Colonic mucosa (tissue), 4 donors: ENCODE measurements around the gene SEMA3E. TPM values are rescaled to one million over a fixed set of nuclear protein-coding genes. Genes with fewer than 3 reads are reported as not detected.

Experiments used
- DNase-seq: peaks from one replicate; pipeline ENCODE4 v3.0.0-alpha.2; 2020
- H3K27ac ChIP-seq: fragments of 200-600 bp; one replicate; pipeline ENCODE4 v1.8.0; 2021
- H3K27me3 ChIP-seq: fragments of 200-600 bp; one replicate; pipeline ENCODE4 v1.8.0; 2021
- H3K36me3 ChIP-seq: fragments of 200-600 bp; one replicate; pipeline ENCODE4 v1.8.0; 2021
- H3K4me1 ChIP-seq: fragments of 200-600 bp; one replicate; pipeline ENCODE4 v1.8.0; 2021; ENCODE audit warnings: mild to moderate bottlenecking
- H3K4me3 ChIP-seq: fragments of 200-600 bp; one replicate; pipeline ENCODE4 v1.8.0; 2021
- H3K9ac ChIP-seq, 2 donors: one replicate each; pipeline ENCODE4 v1.7.0; 2013; ENCODE audit warnings: control low read depth in 2 of 2, low read depth in 2 of 2, low read length in 2 of 2
- H3K9me3 ChIP-seq: fragments of 200-600 bp; one replicate; pipeline ENCODE4 v1.8.0; 2021
- CTCF ChIP-seq: fragments of 200-600 bp; IDR thresholded peaks from one replicate; pipeline ENCODE4 v1.8.0; 2022; ENCODE audit warnings: antibody characterized with exemption, mild to moderate bottlenecking
- intact Hi-C: fragments of 100-400 bp; cut with DNase I; formaldehyde crosslinking; loops from one replicate; pipeline ENCODE4 v1.14.1; 2022
- total RNA-seq, 2 donors: library from RNA; stranded (reverse); fragmentation: NEBNext Ultra II Directional in 1 of 2; extraction: Animal tissue kit (Norgen Biotek cat#: 25700) in 1 of 2; gene quantifications; one replicate each; pipeline ENCODE4 v1.2.1, GENCODE V29; 2021
- donor health status: healthy.
- donor health status: DM: no; HTN: no; CAD: no.
- donor health status: DM: no; HTN: no; CAD: no.

The SEMA3E gene
- total RNA-seq, 2 donors from 2014 or later: 1.2 to 2.3 TPM

GRCh38 chr7:83478616-83479015 lies 170.3 kb downstream of the SEMA3E start:
- no peak overlapping the region for H3K9ac ChIP-seq
- TF ChIP-seq CTCF: no peak
- H3K4me1 ChIP-seq: no peaks in the 10 kb centered on the region
- no peaks in the 10 kb centered on the region for H3K27me3 ChIP-seq
- no peak overlapping the region for H3K4me3 ChIP-seq
- intact Hi-C loops: no loop called here
- H3K9me3 ChIP-seq: no peaks in the 10 kb centered on the region
- no peaks in the 10 kb centered on the region for H3K36me3 ChIP-seq
- H3K27ac ChIP-seq: no peak overlapping the region
- DNase-seq: no peak

GRCh38 chr7:83476511-83477050 lies 172.4 kb downstream of the SEMA3E start:
- Histone ChIP-seq H3K36me3 (no peaks in the 10 kb centered on the region), H3K4me1 (no peaks in the 10 kb centered on the region), H3K9me3 (no peaks in the 10 kb centered on the region), H3K27me3 (no peaks in the 10 kb centered on the region), H3K9ac (no peak overlapping the region), H3K27ac (no peak overlapping the region), H3K4me3 (no peak overlapping the region)
- intact Hi-C loops: no loop called here
- DNase-seq: no peak
- no peak for TF ChIP-seq CTCF

- Histone ChIP-seq H3K9ac (no peak overlapping the region), H3K9me3 (no peaks in the 10 kb centered on the region), H3K36me3 (no peaks in the 10 kb centered on the region), H3K27ac (no peak overlapping the region), H3K4me3 (no peak overlapping the region), H3K4me1 (no peaks in the 10 kb centered on the region), H3K27me3 (no peaks in the 10 kb centered on the region)
- no peak for TF ChIP-seq CTCF
- DNase-seq: no peak
- intact Hi-C loops: no loop called here
These were observed 173.5 kb downstream of the SEMA3E start for GRCh38 chr7:83475420-83475819.

- Histone ChIP-seq H3K4me3 (no peak overlapping the region), H3K27me3 (no peaks in the 10 kb centered on the region), H3K36me3 (no peaks in the 10 kb centered on the region), H3K27ac (no peak overlapping the region), H3K9ac (no peak overlapping the region), H3K4me1 (no peaks in the 10 kb centered on the region), H3K9me3 (no peaks in the 10 kb centered on the region)
- no peak for TF ChIP-seq CTCF
- no peak for DNase-seq
- intact Hi-C loops: no loop called here
These were observed 176.6 kb downstream of the SEMA3E start for GRCh38 chr7:83472376-83472775.

GRCh38 chr7:83469491-83469890 lies 179.4 kb downstream of the SEMA3E start:
- H3K27me3 ChIP-seq: no peaks in the 10 kb centered on the region
- no peaks in the 10 kb centered on the region for H3K9me3 ChIP-seq
- H3K4me3 ChIP-seq: no peak overlapping the region
- H3K36me3 ChIP-seq: no peaks in the 10 kb centered on the region
- no peak overlapping the region for H3K9ac ChIP-seq
- TF ChIP-seq CTCF: no peak
- no peak overlapping the region for H3K27ac ChIP-seq
- intact Hi-C loops: no loop called here
- DNase-seq: no peak
- no peaks in the 10 kb centered on the region for H3K4me1 ChIP-seq
